HG03342 (cell line): ENCODE results near the gene ZNF280B.
"Not testable (repeated sequence)": the region's sequence is repeated elsewhere in the genome, so short reads cannot be mapped to it uniquely, and the experiment has no call there.

ENCODE experiments used
- ATAC-seq: cut with Tn5 transposase; IDR thresholded peaks from one replicate; pipeline ENCODE4 v1.9.1; 2021; ENCODE audit warnings: mild to moderate bottlenecking, moderate library complexity; ENCODE audit not compliant: unreplicated experiment

ZNF280B gene

GRCh38 chr22:22510833-22511232, 2.3 kb upstream of the ZNF280B start:
- not testable (repeated sequence) for ATAC-seq

GRCh38 chr22:22509912-22510311, 1.4 kb upstream of the ZNF280B start:
- not testable (repeated sequence) for ATAC-seq

DNA sequence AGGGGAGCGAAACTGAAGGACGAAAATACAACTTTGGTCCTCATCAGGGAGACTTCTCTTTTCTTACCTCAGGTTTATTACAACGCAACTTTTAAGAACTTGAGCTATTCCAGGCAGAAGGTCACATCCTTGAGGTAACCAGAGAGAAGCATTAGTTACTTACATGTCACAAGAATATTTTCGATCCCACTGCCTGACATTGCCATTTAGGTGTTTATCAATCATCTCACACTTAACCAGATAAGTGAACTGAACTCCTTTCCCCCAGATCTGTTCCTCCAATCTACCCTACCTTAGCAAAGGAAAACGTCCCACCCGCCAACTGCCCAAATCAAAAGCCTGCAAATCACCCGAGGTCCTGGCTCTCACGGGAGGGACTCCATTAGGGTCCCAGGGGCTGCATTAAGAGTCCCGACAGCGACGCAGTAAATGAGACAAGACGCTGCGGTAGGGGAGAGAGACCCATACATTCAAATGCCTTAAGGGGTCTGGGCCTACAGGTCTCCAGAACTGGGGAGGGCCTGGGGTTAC, 734 bp downstream of the ZNF280B start:
- ATAC-seq = no peak

DNA sequence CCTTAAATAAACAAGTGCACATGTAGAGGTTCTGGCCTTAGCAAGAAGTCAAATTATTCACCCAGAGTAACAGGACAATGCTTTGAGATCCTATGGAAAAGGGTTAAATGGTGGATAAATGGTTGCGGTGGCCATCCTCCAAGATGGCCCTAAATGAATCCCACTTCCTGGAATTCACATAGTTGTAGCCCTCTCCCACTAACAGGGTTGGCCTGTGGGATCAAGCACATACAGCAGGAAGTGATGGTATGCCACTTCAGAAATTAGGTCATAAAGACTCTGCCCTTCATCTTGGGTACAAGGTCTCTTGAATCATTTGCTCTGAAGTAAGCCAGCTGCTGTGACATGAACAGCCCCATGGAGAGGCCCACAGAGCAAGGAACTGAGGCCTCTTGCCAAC, 1.8 kb downstream of the ZNF280B start:
- ATAC-seq = no peak

GRCh38 chr22:22498267-22498666, 10.3 kb downstream of the ZNF280B start:
- ATAC-seq = no peak

GRCh38 chr22:22491589-22491988, 17.0 kb downstream of the ZNF280B start:
- not testable (repeated sequence) for ATAC-seq

GRCh38 chr22:22488736-22489135, 19.8 kb downstream of the ZNF280B start:
- ATAC-seq = no peak

- ATAC-seq = no peak
Observed at GRCh38 chr22:22487869-22488597, 20.5 kb downstream of the ZNF280B start.

GRCh38 chr22:22487059-22487458, 21.5 kb downstream of the ZNF280B start:
- ATAC-seq = no peak

- ATAC-seq = no peak
Observed at GRCh38 chr22:22486132-22486899, 22.2 kb downstream of the ZNF280B start.

- ATAC-seq = no peak
Observed at GRCh38 chr22:22485524-22485923, 23.0 kb downstream of the ZNF280B start.

- ATAC-seq = no peak
Observed at GRCh38 chr22:22484023-22484422, 24.5 kb downstream of the ZNF280B start.

- ATAC-seq = no peak
Observed at GRCh38 chr22:22480940-22481339, 27.6 kb downstream of the ZNF280B start.

- ATAC-seq = no peak
Observed at GRCh38 chr22:22479999-22480532, 28.5 kb downstream of the ZNF280B start.

DNA sequence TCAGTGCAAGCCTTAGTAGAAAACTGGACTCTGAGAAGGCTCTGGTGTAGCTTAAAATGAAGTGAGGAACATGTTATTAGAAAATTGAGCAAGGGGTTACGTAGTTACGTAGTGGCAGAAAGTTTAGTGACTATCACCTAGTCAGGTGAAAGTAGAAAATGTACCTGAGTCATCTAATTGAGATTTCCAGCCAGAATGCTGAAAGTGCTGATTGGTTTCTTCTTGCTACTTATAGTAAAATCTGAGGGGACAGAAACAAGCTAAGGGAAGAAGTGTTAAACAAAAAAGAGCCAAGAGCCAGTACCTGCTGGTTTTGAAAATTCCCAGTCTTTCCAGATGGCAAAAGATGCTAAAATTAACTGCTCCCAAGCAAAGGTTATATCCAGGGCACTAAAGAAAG, 29.4 kb downstream of the ZNF280B start:
- ATAC-seq = no peak

DNA sequence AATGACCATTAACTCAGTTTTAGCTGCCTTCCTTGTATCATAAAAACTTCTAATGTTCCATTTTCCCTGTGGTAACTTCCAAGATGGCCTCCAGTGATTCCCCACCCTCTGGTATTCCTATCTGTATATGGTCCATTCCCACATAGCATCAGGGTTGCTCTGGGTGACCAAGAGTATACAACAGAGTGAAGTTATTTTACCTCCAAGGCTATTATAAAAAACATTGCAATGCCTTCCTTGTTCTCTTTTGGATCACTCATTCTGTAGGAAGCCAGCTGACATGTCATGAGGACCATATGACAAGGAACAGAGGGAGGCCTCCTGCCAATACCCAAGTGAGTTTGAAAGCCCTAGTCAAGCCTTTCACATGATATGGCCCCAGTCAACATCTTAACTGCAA, 30.1 kb downstream of the ZNF280B start:
- ATAC-seq = no peak

DNA sequence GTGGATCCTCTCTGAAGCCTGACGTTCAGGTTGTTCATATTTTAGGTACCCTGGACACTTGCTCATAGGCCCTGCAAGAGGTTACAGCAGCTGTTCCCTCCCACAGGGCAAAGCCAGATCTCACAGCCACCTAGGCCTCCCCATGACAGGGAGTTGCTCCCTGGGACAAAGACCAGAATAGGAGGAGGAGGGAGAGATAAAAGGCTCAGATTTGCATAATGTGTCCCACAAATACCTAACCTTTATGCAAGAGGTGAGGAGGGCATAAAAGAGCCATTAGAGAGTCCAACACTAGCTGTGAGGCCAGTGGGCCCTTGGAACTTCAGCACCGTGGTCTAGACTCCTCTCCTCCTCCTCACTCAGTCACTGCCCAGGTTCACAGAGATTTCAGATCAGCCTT, 33.8 kb downstream of the ZNF280B start:
- ATAC-seq = no peak

- ATAC-seq = not testable (repeated sequence)
Observed at GRCh38 chr22:22471104-22471503, 37.4 kb downstream of the ZNF280B start.

GRCh38 chr22:22469527-22469926, 39.0 kb downstream of the ZNF280B start:
- ATAC-seq = no peak

DNA sequence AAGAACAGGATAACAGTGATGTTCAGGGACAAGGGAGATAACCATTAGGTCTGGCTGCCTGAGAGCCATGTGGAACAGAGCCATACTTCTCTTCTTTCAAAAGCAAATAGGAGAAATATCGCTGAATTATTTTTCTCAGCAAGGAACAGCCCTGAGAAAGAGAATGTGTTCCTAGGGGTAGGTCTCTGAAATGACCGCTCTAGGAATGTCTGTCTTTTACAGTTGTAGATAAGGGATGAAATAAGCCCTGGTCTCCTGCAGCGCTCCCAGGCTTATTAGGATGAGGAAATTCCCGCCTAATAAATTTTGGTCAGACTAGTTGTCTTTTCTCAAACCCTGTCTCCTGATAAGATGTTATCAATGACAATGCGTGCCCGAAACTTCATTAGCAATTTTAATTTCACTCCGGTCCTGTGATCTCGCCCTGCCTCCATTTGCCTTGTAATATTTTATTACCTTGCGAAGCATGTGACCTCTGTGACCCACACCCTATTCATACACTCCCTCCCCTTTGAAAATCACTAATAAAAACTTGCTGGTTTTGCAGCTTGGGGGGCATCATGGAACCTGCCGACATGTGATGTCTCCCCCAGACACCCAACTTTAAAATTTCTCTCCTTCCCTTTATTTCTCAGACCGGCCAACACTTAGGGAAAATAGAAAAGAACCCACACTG, 39.6 kb downstream of the ZNF280B start:
- ATAC-seq = not testable (repeated sequence)

DNA sequence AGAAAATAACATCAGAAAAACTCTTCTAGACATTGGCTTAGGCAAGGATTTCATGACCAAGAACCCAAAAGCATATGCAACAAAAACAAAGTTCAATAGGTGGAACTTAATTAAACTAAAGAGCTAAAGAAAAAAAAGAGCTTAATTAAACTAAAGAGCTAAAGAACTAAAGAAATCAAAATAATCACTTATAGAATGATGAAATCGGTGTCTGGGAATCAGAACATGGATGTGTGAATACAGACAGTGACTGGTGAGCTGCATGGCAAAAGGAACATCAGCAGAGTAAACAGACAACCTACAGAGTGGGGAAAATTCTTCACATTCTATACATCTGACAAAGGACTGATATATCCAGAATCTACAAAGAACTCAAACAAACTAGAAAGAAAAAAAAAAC, 41.4 kb downstream of the ZNF280B start:
- no peak for ATAC-seq
